HG02938 (cell line): ENCODE data around the gene NPAS2.

ENCODE experiments used
- ATAC-seq: cut with Tn5 transposase; IDR thresholded peaks from one replicate; pipeline ENCODE4 v1.9.1; 2021; ENCODE audit warnings: mild to moderate bottlenecking, moderate library complexity; ENCODE audit not compliant: unreplicated experiment

NPAS2 gene, protein sequence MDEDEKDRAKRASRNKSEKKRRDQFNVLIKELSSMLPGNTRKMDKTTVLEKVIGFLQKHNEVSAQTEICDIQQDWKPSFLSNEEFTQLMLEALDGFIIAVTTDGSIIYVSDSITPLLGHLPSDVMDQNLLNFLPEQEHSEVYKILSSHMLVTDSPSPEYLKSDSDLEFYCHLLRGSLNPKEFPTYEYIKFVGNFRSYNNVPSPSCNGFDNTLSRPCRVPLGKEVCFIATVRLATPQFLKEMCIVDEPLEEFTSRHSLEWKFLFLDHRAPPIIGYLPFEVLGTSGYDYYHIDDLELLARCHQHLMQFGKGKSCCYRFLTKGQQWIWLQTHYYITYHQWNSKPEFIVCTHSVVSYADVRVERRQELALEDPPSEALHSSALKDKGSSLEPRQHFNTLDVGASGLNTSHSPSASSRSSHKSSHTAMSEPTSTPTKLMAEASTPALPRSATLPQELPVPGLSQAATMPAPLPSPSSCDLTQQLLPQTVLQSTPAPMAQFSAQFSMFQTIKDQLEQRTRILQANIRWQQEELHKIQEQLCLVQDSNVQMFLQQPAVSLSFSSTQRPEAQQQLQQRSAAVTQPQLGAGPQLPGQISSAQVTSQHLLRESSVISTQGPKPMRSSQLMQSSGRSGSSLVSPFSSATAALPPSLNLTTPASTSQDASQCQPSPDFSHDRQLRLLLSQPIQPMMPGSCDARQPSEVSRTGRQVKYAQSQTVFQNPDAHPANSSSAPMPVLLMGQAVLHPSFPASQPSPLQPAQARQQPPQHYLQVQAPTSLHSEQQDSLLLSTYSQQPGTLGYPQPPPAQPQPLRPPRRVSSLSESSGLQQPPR

GRCh38 chr2:100819370-100820272, at the start of gene NPAS2:
NPAS2 (plus strand) TSS chr2:100820139; CDS start chr2:100904755, 84,616 bp downstream.
- no peak for ATAC-seq

- no peak for ATAC-seq
Measured at GRCh38 chr2:100771125-100771524, 48.8 kb upstream of the NPAS2 start.

GRCh38 chr2:100773538-100773937, 46.4 kb upstream of the NPAS2 start:
- no peak for ATAC-seq

DNA sequence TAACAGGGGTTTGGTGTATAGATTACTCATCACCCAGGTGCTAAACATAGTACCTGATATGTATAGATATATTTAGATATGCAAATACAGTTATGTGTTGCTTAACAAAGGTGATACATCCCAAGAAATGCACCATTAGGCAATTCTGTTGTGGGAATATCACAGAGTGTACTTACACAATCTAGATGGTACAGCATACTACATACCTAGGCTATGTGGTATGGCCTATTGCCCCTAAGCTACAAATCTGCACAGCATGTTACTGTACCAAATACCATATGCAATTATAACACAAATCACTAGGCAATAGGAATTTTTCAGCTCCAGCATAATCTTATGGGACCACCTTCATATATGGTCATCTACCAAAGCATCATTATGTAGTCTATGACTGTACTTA, 43.5 kb upstream of the NPAS2 start:
- ATAC-seq = no peak

GRCh38 chr2:100778637-100779450, 41.1 kb upstream of the NPAS2 start:
- no peak for ATAC-seq

DNA sequence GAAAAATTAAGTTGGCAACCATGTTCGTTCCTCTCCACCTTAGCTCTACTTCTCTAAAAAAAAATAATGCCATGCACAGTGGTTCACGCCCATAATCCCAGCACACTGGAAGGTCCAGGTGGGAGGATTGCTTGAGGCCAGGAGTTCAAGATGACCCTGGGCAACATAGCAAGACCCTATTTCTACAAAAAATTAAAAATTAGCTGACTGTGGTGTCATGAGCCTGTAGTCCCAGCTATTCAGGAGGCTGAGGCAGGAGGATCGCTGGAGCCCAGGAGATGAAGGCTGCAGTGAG, 40.1 kb upstream of the NPAS2 start:
- no peak for ATAC-seq

GRCh38 chr2:100780203-100781008, 39.5 kb upstream of the NPAS2 start:
- no peak for ATAC-seq

GRCh38 chr2:100781009-100781325, 39.0 kb upstream of the NPAS2 start:
- no peak for ATAC-seq

GRCh38 chr2:100781523-100782379, 38.2 kb upstream of the NPAS2 start:
- ATAC-seq = no peak

GRCh38 chr2:100782380-100782878, 37.5 kb upstream of the NPAS2 start:
- no peak for ATAC-seq

DNA sequence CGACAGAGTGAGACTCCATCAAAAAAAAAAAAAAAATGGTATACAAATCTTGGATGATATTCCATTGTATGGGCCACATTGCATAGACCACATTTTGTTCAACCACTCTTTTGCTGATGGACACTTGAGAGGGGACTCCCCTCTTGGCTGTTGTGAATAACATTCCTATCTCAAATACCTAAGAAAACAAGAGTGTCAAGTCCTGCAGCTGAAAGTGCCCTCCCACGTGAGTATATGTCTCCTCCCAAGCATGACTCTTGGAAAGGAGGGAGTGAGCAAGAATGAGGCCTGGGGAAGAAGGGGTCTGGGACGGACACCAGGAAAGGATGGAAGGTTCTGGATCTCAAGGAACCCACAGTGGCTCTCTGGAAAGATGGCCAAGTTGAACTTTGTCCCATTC, 36.0 kb upstream of the NPAS2 start:
- no peak for ATAC-seq

- ATAC-seq = no peak
Measured at GRCh38 chr2:100784681-100785080, 35.3 kb upstream of the NPAS2 start.

GRCh38 chr2:100785626-100786296, 34.2 kb upstream of the NPAS2 start:
- ATAC-seq = no peak

DNA sequence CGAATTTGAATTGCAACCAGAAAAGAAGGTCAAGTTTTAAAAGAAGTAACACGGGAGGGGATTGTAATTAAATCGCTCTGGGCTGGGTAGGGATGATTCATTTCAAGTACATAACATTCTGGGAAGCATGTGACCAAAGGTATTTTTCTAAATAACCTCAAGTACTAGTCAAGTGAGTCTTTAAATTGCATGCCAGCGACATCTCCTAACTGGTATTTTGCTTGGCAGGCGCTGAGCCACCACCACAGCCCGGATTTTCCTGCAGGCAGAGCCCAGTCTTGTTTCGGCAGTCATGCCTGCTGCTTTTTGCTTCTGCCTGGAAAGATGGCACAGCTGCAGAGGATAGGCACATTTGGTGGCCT, 33.7 kb upstream of the NPAS2 start:
- ATAC-seq = no peak

- ATAC-seq = no peak
Measured at GRCh38 chr2:100786985-100787384, 33.0 kb upstream of the NPAS2 start.

- no peak for ATAC-seq
Measured at GRCh38 chr2:100789361-100789760, 30.6 kb upstream of the NPAS2 start.

GRCh38 chr2:100791294-100791935, 28.5 kb upstream of the NPAS2 start:
- no peak for ATAC-seq

DNA sequence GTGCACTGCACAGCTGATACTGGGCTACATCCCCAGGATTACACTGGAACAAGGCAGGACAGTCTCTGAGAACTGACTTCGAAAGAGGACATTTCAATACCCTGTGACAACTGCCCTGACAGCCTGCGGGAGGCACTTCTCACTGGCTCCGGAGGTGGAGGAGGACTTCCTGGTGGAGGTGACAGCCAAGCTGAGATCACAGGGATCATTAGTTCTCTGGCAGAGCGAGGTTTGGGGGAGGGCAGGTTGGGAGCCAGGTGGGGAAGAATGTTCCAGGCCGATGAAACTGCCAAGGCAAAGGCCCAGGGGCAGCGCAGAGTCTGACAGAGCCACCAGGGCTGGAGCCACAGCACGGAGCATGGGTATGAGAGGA, 28.0 kb upstream of the NPAS2 start:
- no peak for ATAC-seq
